GM23338 (cell line): ENCODE results near the gene HS1BP3.

ENCODE experiments used
- CREB1 ChIP-seq: fragments of 250-450 bp; sonication (Bioruptor Pico); IDR thresholded peaks from 2 replicates; pipeline ENCODE4 v1.5.0; 2020; ENCODE audit warnings: low read depth, mild to moderate bottlenecking, moderate library complexity
- CTCF ChIP-seq, 2 experiments: fragments of 200-600 bp in 1 of 2; sonication (generic) in 1 of 2; conservative IDR thresholded peaks; 2 replicates each; pipeline versions ENCODE4 v1.5.1 to v1.6.1; 2016 to 2017; ENCODE audit warnings: antibody characterized with exemption in 2 of 2, low read depth in 2 of 2, mild to moderate bottlenecking in 2 of 2, moderate library complexity in 1 of 2
- EZH2 ChIP-seq: fragments of 200-600 bp; sonication (generic); IDR thresholded peaks from one replicate; pipeline ENCODE4 v1.8.0; 2017; ENCODE audit warnings: antibody characterized with exemption, mild to moderate bottlenecking, low read depth; ENCODE audit not compliant: unreplicated experiment
- POLR2AphosphoS5 ChIP-seq: IDR thresholded peaks from 2 replicates; pipeline ENCODE4 v1.6.1; 2016; ENCODE audit warnings: antibody characterized with exemption, low read depth
- REST ChIP-seq: IDR thresholded peaks from one replicate; pipeline ENCODE4 v1.6.1; 2018; ENCODE audit warnings: antibody characterized with exemption; ENCODE audit not compliant: unreplicated experiment

GRCh38 chr2:20663196-20664070 is 12.5 kb upstream of the HS1BP3 start:
- TF ChIP-seq CTCF (conservative IDR thresholded peaks at IDR 0.05; ENCODE audit: low read depth in 2 of 2), result no peak
- TF ChIP-seq EZH2, result no peak
- TF ChIP-seq REST, result no peak
- no peak for TF ChIP-seq POLR2AphosphoS5
- no peak for TF ChIP-seq CREB1 (CRISPR knock-in tag)
